ENCODE data around the gene TFAP2A.
A peak's percentile ranks its signal among the peaks of the same experiment; 100 is the strongest.

TFAP2A gene

DNA sequence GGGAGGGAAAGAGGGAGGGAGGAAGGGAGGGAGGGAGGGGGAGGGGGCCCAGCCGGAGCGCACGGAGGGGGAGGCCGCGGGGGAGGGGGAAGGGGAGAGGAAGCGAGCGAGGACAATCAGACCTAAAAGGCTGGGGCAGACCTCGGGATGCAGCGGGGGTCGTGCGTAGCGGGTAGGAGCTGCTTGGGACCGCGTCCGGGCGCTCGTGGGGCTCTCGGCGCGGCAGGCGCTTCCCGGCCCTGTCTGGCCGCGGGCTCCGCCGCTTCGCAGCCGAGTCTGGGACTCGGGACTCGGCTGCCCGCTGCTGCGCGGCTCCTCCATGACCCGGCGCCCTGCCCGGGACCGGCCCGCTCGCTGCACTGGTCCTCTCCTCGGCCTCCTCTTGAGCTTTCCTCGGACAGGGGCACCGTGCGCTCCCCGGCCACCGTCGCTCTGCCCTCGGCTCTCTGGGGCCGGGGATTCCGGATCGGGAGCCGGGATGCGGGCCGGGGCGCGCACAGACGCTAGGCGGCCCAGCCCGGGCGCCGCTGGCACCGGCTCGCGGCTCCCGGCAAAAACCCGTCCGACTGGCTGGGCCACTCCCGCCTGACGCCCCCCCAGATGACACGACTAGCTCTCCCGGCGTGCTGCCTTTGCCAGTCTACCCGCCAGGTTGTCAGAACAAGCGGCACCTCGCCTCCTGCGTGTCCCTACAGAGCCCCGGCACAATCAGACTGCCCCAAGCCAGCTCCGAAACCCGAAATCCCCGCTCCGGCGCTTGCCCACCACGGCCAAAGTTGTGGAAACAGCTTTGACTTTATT is 2.2 kb downstream of the TFAP2A start:
- DNase-seq (ENCODE audit: low read depth) = no peak

DNA sequence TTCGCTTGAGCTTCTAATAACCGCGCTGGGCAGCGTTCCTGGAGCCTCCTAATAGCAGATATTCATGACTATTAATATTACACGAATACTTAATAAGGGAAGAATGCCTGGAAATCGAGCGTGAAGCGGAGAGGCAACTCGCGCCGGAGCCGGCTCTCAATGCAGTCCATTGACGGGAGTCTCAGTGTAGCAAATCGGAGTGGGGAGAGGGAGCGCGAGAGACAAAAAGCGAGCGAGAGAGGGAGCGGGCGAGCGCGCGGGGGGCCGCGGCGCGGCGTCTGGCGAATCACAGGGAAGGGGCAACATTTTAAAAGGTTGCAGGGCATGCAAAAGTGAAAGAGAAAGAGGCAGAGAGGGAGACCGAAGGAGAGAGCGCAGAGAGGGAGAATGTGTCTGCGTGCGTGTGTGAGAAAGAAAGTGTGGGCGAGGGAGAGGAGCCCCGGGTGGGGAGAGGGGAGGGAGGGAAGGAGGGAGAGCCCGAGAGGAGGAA is 2.9 kb downstream of the TFAP2A start:
- DNase-seq (ENCODE audit: low read depth) = no peak

DNA sequence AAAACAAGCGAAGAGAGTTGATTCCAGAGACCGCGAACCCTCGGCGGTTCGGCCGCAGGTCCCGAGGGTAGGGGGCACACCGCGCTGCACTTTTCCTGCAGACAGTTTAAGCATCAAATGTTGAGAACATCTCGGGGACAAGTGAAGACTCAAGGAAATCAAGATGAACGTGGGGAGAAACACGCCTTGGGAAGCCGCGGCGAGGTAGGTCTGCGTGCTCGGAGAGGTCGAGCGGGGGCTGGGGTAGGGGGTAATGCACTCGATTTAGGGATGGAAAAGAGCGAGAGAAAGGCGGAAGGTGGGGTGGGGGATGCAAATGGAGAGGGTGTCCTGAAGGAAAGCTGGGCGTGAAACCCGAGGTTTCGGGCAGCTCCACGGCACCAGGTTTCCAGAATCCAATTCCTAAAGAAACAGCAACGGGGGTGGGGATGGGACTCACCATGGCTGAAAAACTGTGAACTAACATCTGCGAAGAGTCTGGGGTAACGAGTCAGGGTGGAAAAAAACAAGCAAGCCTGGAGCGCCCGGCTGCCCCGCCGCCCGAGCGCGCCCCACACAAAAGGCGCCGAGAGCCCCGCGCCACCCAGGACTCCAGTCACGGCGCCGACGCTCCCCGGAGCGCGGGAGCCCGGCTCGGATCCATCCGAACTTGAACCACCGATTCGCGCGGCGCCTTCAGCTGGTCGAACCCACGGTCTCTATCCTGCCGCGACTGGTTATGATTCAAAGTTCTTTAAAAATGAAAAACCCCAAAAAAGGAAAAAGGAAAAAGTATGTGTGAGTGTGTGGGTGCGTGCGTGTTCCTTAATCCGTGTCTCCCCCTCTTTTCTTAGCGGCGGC is 3.5 kb downstream of the TFAP2A start:
- DNase-seq (ENCODE audit: low read depth) = no peak

DNA sequence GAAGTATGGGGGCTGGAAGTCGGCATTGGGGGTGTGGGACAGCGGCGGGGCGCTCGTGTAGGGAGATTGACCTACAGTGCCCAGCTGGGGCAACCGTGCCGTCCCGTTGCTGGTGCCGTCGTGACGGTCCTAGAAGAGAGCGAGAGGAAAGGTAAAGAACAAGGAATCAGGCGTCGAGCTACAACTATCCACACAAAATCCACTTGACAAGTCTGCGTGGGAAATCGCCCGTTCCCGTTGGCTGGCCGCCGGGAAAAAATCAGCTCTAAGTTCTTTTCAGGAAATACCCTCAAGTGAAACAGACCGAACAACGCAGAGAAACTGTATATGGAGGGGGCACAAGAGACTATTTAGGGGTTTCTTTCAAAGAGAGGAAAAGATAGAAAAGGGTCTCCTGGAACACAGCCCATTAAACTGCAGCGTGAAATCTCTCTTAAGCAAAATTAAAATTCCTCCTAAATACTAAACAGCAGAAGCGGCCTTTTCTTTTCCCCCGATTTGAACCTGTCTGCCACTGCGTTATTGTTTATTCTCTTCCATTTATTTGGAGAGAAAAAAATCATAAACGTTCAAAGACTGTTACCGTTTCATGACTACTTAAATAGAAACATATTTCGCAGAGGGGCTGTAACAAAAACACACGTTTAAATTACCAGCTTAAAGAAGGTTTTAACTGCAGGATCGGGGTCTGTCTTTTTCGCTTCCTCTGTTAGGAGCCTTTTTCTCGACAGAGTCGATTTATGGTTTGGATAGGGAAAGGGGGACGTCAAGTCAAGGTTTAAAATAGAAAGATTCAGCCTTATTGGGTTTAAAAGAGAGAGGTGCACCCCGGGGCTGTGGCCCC is 4.4 kb downstream of the TFAP2A start:
- no peak for DNase-seq (ENCODE audit: low read depth)

DNA sequence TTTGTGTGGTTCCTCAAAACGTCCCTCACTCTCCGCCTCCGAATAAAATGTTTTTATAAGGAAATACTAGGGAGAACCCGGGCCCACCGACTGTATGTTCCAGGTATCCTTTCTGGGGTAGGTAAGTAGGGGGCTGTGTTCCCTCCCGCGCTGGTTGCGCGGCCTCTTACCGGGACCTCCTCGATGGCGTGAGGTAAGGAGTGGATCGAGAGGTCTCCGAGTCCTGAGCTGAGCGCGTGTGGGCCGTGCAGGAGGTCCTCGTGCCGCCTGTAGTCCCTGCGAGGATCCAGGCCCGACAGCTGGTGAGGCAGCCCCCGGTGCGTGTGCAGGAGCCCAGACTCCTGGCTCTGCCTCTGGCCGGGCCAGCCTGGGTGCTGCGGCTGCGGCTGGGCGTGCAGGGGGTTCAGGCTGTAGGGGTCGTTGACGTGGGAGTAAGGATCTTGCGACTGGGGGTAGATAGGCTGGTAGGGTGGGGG is 5.1 kb downstream of the TFAP2A start:
- no peak for DNase-seq (ENCODE audit: low read depth)

DNA sequence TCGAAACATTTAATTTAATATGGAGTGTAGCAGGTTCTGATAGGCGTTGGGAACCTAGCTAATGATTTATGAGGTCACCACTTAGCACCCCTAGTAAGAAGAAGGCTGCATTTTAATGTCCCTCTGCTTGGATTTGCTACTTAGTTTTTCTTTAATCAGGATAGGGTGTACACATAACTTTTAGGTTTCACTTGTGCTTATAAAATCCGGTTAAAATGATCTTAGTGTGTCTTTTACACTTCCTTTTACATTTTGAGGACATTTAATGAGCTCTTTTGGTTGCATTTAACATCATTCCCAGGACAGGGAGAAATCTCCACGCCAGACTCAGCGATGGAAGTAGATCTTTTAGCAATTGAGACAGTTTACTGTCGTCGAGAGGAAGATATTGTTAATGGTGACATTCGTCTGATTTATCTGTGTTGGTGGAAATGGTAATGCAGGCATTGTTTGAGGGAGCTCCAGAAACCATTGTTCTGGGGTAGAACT is 5.6 kb downstream of the TFAP2A start:
- DNase-seq (ENCODE audit: low read depth) = no peak

DNA sequence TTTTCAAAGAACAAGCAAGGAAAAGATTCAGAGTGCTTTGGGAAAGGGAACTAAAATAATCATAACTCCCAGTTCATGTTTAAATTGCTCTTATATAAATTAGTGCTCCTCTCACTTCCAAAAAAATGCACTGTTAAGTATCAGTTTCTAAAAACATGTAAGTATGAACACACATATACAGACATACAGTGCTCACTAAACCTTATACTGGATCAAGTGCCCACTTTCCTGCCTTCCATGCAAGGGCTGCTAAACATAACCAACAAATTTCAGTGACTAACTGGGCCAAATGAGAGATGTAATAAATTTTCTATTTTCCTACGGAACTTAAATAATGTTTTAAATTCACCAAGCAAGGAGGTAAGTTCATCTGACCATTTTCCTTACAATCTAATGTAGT is 6.4 kb downstream of the TFAP2A start:
- DNase-seq (ENCODE audit: low read depth) = no peak

DNA sequence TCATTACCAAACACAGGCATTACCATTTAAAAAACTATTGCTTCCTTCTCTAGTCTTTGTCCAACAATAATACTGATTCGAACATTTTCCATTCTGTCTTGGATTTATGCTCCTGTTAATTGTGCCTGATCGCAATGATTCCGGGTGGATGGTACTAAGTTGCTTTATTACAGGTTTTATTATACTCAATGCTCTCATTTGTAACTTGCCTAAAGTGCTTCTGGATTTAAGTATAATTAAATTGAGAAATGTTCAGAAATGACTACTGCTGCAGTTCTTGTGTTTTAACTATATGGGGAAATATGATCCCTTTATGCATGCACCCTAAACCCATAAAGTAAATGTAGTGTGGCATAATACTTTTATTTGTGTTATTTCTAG is 7.2 kb downstream of the TFAP2A start:
- no peak for DNase-seq (ENCODE audit: low read depth)

DNA sequence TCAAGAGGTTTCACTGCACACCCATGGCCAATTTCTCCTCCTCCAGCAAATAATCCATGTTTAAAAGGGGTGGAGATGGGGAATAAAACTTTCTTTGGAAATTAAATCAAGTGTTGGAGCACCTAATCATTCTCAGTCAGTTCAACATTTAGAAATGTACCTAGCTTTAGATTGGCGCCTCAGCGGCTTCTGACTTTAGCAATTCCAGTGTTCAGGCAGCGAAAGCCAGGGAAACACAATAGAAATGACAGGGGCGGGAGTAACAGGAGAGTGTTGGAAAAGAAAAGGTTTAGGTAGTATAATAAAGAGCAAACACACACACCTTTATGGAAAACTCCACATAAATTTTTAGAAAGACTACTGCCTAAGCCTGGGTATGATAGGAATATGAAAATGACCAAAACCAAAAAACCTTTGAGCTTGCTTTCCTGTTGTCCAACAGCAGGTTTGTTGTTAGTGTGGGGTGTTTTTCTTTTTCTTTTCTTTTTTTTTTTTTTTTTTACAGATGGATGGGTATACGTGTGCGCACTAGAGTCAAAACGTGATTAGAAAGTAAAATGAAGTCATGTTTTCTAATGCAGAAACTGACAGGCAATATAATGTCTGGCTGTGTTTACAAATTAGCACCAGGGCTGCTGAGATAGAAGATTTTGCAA is 7.7 kb downstream of the TFAP2A start:
- DNase-seq (ENCODE audit: low read depth) = no peak

DNA sequence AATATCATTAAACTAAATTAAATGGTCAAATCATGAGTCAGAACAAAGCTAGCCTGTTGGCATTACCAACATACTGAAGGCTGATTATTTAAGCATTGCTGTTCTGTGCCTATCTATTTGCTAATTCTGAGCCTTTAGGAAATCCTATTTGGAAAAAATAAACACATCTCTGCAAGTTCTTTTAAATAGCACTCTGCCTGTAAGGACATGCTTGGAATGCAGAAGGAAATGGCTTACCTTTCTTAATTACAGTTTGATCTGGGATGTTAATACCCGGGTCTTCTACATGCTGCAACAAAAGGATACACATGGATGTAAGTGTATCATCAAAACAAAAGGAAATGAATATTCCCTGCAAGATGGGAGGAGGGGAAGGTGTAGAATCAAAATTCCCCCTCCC is 8.3 kb downstream of the TFAP2A start:
- no peak for DNase-seq (ENCODE audit: low read depth)

DNA sequence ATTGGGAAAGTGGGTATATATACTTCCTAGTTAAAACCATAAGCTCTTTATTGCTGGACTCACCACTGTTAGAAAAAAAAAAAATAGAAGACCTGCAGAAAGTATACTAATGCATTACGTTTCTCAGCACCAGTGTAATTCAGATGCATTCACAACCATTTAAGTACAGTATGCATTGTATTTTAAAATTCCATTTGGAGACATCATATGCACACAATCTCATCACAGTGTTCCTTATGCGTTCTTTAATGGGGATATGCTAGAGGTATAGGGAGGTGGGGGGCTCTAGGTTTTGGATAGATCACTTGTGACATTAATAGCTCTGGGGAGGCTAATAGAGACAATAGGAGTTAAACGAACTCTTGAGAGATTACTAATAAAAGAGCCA is 9.4 kb downstream of the TFAP2A start:
- DNase-seq (ENCODE audit: low read depth) = no peak

DNA sequence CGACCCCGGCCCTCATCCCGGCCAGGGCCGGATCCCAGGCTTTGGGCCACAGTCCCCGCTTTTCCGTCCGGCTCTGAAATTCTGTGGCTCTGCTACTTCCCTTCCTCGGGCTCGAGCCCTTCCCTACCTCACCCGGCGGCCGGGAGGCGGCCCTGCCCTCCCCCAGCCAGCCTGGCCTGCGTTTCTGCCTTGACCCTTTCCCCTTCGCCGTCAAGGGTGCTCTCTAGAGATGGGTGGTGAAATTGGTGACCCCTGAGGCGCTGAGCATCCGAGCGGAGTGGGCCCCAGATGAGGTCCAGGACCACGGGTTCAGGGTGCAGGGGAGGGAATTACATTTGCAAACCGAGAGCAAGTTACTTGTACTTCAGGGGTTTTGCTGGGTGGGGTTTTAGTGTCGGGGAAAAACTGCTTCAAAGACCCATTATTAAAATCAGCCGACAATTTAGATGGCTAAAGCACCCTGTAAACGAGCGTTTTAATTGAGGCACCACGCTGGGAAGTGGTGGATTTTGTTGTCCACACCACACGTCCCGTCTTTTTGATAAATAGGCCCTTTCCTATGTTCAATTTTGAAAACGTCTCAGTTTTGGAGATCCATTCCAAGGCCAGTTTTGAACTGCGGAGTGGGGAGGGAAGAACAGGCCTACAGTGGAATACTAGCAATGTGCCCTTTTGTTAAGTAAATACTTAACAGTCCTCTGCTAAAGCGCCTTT is 9.9 kb downstream of the TFAP2A start:
- no peak for DNase-seq (ENCODE audit: low read depth)

DNA sequence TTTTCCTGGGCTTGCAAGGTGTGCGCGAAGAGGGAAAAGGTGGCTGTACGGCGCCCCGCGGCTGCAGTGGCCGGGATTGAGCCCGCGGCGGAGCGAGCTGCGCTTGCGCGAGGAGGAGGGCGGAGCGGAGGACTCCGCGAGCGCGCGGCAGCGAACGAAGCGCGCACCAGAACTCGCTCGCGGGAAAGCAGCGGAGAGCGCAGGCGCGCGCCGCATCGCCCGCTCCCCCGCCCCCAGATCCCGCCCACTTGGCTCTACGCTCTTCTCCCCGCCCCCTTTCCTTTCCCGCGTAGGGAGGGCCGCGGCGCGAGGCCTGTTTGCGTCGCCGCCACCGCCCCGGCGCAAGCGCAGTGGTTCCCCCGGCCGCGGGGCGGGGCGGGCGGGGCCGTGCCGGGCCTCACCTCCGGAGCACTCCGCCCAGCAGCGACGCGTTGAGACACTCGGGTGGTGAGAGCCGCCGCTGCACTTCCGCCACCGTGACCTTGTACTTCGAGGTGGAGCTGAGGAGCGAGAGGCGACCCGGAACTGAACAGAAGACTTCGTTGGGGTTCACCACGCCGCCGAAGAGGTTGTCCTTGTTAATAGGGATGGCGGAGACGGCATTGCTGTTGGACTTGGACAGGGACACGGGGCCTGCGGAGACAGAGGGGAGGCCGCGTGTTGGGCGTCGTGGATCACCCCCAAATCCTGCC is 10.6 kb downstream of the TFAP2A start:
- DNase-seq (ENCODE audit: low read depth) = peak; percentile 58

DNA sequence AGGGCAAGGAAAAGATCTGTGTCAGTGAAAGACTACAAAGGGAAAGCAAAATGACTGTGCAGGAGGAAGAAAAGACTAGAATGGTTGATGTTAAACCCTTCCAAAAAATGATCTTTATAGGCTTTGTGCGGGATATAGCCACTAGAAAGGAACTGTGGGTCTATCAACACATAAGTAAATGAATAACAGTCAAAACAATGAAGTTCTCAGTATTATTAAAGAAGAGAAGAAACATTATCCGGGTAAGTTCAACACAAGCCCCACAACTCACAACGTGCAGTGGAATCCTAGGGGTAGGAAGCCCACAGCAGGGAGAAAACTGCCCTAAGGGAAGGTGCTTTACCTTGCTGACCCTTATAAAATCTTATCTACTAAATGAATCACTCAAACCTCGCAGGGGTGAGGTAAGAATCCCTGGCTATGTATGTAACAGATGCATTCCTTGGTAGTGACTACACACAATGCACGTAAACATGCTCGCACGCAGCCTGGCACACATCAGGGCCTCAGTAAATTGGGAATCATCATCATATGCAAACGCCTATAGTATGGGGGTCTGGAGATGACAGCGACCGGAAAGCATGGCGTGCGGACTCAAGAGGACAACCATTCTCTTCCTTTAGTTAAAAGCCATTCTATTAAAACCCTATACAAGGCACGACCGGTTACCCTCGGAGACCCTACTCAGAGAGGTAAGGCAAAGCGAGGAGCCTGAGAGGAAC is 11.3 kb downstream of the TFAP2A start:
- DNase-seq (ENCODE audit: low read depth) = no peak

DNA sequence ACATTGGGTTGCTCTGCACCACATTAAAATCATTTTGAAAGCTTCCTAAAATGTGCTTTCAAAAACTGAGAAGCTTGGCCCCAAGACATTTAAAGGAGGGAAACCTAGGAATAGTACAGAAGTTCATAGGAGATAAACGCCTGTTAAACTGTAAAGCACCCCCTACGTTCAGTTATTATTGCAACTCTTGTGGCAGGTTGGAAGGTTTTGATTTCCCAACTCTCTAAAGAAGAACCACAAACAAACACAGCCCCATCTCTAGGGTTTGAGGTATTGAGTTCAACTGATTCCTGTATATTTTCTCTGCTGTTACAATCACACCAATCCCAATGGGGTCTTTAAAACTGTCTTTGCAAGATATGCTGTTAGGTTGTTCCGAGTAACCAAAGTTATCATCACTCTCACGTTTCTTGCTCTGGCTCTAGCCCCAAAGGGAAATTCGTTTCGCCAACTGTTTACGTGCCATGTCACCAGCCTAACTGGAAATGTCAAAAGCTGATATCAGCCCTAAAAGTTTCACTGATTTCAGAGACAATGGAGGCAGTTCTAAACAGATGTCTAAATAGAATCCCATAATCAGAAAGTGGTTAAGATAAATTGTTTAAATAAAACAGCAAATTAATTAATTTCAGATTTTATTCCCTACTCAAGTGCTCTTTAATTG is 12.1 kb downstream of the TFAP2A start:
- DNase-seq (ENCODE audit: low read depth) = no peak

DNA sequence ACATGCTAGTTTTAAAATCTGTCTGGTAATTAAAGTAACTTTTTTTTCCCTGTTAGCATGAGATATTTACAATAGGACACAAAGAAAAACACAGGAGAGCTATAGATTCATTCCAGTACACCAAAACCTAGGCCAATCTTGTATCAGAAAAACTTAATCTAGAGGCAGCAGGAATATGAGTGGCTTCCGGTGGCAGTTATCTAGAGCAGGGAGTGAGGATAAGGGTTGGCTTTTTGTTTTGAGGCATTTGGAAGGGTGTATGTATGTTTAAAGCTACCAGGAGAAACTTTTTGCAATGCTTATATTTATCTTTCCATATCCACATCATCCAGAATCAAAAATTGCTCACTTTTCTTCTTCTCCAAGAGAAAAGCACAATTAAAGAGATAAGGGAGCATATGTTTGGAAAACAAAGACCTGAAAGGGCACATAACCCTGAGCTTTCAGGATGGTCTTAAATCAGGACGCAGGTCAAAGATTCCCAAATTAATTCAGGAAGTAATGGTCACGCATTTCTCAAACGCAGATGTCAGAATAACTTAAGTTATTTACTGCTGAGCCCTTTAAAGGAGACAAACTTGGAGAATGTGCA is 13.1 kb downstream of the TFAP2A start:
- DNase-seq (ENCODE audit: low read depth) = no peak

DNA sequence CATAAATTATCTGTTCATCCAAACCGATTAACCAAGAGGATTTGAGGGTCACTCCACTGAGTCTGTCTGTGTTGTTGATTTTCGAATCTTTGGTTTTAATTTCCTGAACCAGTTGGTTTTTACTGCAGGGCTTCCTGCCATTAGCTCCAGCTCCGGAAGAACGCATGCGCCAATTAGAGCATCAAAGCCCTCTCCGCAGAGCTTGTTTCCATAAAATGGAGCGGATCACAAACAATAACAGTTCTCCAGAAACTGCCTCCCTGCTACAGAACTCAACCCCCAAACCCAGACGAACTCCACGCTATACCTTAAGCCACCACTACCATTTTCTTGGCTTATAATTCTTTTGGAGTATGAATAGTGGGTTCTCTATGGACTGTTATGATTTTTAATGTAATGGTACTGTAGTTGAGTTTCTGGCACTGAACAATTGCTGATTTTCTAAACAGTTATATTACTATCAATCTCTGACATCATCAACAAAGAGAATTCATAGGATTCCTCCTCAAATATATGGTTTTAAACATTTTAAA is 13.8 kb downstream of the TFAP2A start:
- no peak for DNase-seq (ENCODE audit: low read depth)

DNA sequence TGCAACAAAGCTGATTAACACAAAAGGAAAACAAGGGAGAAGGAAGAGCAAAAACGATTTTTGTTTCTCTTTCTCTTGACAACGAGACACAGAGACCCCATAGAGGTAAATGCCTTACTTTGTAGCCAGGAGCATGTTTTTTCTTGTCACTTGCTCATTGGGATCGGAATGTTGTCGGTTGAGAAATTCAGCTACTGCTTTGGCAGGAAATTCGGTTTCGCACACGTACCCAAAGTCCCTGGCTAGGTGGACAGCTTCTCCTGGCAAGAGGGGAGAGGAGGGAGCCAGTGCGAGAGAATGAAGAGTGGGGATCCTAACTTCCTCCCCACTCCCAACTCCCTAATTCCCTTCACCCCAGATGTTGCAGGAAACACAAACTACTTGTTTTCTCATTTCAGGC is 14.5 kb downstream of the TFAP2A start:
- DNase-seq (ENCODE audit: low read depth) = no peak

Data from activated gamma-delta T cell treated with anti-CD3 and anti-CD28 coated beads, Interleukin-2, amount 50 U/mL, for 16 hours (primary cell).